Measurements from ENCODE around the gene CAMK2G.

DNA sequence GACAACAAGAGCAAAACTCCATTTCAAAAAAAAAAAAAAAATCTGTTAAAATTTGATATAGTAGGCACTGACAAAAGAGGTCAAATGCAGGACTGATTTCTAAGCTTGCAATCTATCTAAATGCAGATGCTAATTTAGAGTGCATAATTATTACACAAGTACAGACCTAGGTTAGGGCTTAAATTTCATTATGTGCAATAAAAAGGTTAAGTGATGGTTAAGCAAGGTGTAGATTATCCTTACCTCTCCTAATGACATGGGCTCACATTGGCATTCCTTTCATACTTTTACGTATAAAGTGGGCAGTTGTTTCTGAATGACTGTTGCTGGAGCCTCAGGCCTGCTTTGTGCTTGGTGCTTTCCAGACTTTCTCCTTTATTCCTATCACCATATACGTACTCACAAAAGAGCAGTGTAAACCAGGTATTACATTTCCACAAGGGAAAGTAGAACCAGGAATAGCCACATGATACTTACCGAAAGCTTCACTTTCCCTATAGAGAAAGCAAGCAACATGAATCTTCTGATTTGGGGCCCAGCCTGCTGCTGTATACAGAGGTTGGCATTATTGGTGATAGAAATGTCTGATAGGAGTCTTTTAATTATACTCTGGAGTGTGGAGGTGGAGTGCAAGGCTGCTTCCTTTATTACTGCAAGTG, 94.7 kb downstream of the CAMK2G start:
- TF ChIP-seq CTCF (IDR thresholded peaks at IDR 0.05; ENCODE audit: insufficient read depth, low read length, poor library complexity, severe bottlenecking): no peak
- no peak for TF ChIP-seq EZH2phosphoT487 (conservative IDR thresholded peaks at IDR 0.05; ENCODE audit: low read length)

Data from SU-DHL-6 (cell line).